BLaER1 treated with 17β-estradiol and CSF1 and Interleukin-3, amounts not matched to agents 10 nM and 100 nM (cell line): ENCODE data around the gene NDUFC1.
"Not testable (repeated sequence)": the region's sequence is repeated elsewhere in the genome, so short reads cannot be mapped to it uniquely, and the experiment has no call there.

Experiments
- H3K27ac ChIP-seq, 11 experiments: shearing (Covaris generic); formaldehyde crosslinking; 2 replicates each; pipeline ENCODE4 v1.8.1; 2022
- H3K27me3 ChIP-seq, 11 experiments: shearing (Covaris generic); formaldehyde crosslinking; 2 replicates each; pipeline ENCODE4 v1.8.1; 2022
- H3K36me3 ChIP-seq, 11 experiments: shearing (Covaris generic); formaldehyde crosslinking; 2 replicates each; pipeline ENCODE4 v1.8.1; 2022
- H3K4me1 ChIP-seq, 10 experiments: shearing (Covaris generic); formaldehyde crosslinking; 2 replicates each; pipeline ENCODE4 v1.8.1; 2022
- H3K4me2 ChIP-seq, 11 experiments: shearing (Covaris generic); formaldehyde crosslinking; 2 replicates each; pipeline ENCODE4 v1.8.1; 2022
- H3K4me3 ChIP-seq, 10 experiments: shearing (Covaris generic); formaldehyde crosslinking; 2 replicates each; pipeline ENCODE4 v1.8.1; 2022
- H3K9ac ChIP-seq, 11 experiments: shearing (Covaris generic); formaldehyde crosslinking; 2 replicates each; pipeline ENCODE4 v1.8.1; 2022
- H3K9me3 ChIP-seq, 11 experiments: shearing (Covaris generic); formaldehyde crosslinking; replicated peaks in 1 of 11; 2 replicates each; pipeline ENCODE4 v1.8.1; 2022
- H4K20me1 ChIP-seq, 11 experiments: shearing (Covaris generic); formaldehyde crosslinking; 2 replicates each; pipeline ENCODE4 v1.8.1; 2022
- Cebpa-rat ChIP-seq, 11 experiments: shearing (Covaris generic); IDR thresholded peaks; 2 replicates each; pipeline ENCODE4 v1.8.1; 2022

The NDUFC1 gene

DNA sequence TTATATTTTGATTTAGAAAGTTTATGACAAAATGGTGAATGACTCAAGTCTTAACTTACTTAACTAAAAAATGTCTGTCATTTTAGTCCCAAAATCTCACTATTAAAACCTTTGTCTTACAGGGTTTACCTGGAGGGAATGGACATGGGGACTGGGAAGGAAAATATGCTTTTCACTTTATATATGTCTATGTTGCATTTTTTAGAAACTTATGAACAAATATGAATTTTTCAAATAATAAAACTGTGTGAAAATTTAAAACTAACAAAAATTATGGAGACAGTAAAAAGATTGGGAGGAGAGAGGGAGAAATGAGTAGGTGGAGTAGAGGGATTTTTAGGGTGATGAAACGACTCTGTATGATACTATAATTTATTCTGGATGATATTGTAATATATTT is 28.4 kb downstream of the NDUFC1 start:
- TF ChIP-seq Cebpa-rat (IDR thresholded peaks at IDR 0.05): no peak
- Histone ChIP-seq H3K4me2 (no peak overlapping the region), H3K9me3 (peaks cover 0 to 4% (median under 1%) of the 10 kb centered on the region in 11 experiments; a peak in 8 of 22 replicates), H4K20me1 (no peaks in the 10 kb centered on the region), H3K4me1 (no peaks in the 10 kb centered on the region), H3K36me3 (no peaks in the 10 kb centered on the region), H3K9ac (no peak overlapping the region), H3K27ac (no peak overlapping the region), H3K4me3 (no peak overlapping the region), H3K27me3 (no peaks in the 10 kb centered on the region)

DNA sequence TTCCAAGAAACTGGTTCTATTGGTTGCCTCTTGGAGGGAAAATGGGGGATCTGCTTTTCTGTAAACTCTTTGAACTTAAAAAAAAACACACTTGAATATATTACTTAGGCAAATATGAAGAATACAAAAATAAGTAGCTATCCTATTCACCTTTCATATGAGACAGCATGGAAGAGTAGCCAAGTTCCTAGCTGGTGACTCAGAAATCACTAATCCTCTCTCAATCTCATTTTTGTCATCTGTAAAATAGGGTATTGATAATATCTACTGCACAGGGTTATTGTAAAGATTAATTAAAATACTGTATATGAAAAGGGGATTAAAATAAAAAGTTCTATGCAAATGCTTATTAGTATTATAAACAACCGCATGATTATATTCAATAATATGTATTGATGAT is 35.0 kb downstream of the NDUFC1 start:
- Histone ChIP-seq H3K36me3 (no peaks in the 10 kb centered on the region), H3K4me3 (peak overlapping the region in 2 of 10 experiments; percentile 34 to 38; a peak in 1 of 20 replicates), H3K9ac (peak overlapping the region in 6 of 11 experiments; percentile 59 to 64 (median 61); a peak in 8 of 22 replicates), H4K20me1 (no peaks in the 10 kb centered on the region), H3K9me3 (no peaks in the 10 kb centered on the region), H3K27me3 (no peaks in the 10 kb centered on the region), H3K4me1 (peaks cover 25 to 37% (median 35%) of the 10 kb centered on the region in 10 experiments), H3K27ac (peak overlapping the region in 8 of 11 experiments; percentile 54 to 79 (median 74); a peak in 14 of 22 replicates), H3K4me2 (peak overlapping the region; percentile 51 to 82 (median 71); a peak in 21 of 22 replicates)
- TF ChIP-seq Cebpa-rat (IDR thresholded peaks at IDR 0.05): no peak

DNA sequence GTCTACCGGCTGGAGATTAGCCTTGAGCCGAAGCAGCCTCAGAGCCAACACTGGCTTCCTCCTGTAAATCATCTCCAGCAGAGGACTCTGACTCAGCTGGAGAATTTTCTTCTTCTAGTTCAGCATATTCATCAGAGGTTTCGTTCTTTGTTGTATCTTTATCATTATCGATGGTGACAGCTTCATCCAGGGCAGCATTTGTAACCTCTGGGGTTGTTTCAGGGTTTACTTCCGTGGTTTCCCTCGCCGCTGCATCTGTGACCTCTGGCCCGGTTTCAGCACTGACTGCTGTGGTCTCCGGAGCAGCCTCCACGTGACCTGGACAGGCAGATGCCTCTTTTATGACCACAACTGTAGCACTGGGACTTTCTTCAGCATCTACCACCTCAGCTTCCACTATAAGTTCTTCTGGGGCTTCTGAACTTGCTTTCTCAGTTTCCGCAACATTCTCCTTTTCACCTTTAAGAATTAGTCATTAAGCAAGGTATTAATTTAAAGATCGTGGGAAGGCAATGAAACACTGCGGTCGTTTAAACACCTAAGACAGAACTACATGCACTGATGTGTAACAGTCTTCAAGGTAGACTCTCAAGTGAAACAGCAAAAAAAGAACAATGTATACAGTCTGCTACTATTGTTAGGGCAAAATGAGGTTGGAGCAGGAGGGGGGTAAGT is 35.6 kb downstream of the NDUFC1 start:
- Histone ChIP-seq H3K9me3 (no peaks in the 10 kb centered on the region), H4K20me1 (no peaks in the 10 kb centered on the region), H3K27ac (peak overlapping the region; percentile 6 to 79 (median 72); a peak in 20 of 22 replicates), H3K9ac (peak overlapping the region; percentile 26 to 64 (median 60); a peak in 20 of 22 replicates), H3K27me3 (no peaks in the 10 kb centered on the region), H3K4me1 (peaks cover 25 to 37% (median 35%) of the 10 kb centered on the region in 10 experiments), H3K4me3 (peak overlapping the region; percentile 34 to 54 (median 40); a peak in 15 of 20 replicates), H3K36me3 (no peaks in the 10 kb centered on the region), H3K4me2 (peak overlapping the region; percentile 51 to 82 (median 71))
- TF ChIP-seq Cebpa-rat (IDR thresholded peaks at IDR 0.05): 0 out of 22 replicates have a peak, but pooled peaks of 1 of the 11 experiments have one; percentile 19

DNA sequence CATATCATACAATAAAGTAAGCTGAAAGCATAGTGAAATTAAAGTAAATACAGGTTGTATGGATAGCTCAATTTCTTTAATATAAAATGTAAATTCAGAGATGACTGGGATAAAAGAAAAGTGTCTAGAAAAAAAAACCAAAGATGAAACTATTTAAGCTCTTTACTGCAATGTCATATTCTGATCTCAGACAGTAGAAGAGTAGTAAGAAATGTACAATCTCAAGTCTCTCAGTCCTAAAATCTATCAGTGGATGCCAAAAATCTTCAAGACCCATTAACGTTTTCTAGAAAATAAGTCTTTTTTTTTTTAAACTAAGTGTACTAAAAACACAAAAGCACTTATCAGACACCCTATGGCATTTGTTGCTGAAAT is 36.1 kb downstream of the NDUFC1 start:
- H3K4me2 ChIP-seq: peak overlapping the region; percentile 51 to 82 (median 71)
- no peaks in the 10 kb centered on the region for H3K9me3 ChIP-seq
- H3K9ac ChIP-seq: peak overlapping the region; percentile 26 to 64 (median 60); a peak in 20 of 22 replicates
- no peaks in the 10 kb centered on the region for H4K20me1 ChIP-seq
- H3K4me3 ChIP-seq: peak overlapping the region; percentile 34 to 54 (median 40); a peak in 15 of 20 replicates
- no peaks in the 10 kb centered on the region for H3K36me3 ChIP-seq
- H3K27ac ChIP-seq: peak overlapping the region; percentile 6 to 79 (median 72); a peak in 20 of 22 replicates
- H3K27me3 ChIP-seq: no peaks in the 10 kb centered on the region
- TF ChIP-seq Cebpa-rat (IDR thresholded peaks at IDR 0.05): no peak
- H3K4me1 ChIP-seq: peaks cover 25 to 37% (median 35%) of the 10 kb centered on the region in 10 experiments

DNA sequence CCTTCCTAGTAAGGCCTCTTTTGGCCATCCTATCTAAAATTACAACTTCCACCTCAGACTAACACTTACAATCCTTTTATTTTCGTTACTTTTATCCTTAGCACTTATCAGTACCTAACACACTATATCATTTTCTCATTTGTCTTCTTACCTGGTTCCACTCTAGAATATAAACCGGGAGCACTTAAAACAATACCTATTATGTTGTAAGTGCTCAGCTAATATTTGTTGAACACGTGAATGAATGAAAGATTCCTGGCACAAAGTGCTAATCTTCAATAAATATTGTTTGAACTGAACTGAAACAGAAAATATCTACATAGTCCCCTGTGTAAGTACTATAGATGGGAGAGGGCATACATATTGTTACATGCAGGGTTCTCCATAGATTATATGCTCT is 36.6 kb downstream of the NDUFC1 start:
- no peak for TF ChIP-seq Cebpa-rat (IDR thresholded peaks at IDR 0.05)
- H3K27me3 ChIP-seq: no peaks in the 10 kb centered on the region
- peak overlapping the region in 7 of 11 experiments; percentile 54 to 80 (median 71); a peak in 13 of 22 replicates for H3K4me2 ChIP-seq
- peak overlapping the region in 5 of 11 experiments; percentile 25 to 77 (median 73); a peak in 6 of 22 replicates for H3K27ac ChIP-seq
- H4K20me1 ChIP-seq: no peaks in the 10 kb centered on the region
- peaks cover 25 to 37% (median 35%) of the 10 kb centered on the region in 10 experiments for H3K4me1 ChIP-seq
- no peak overlapping the region for H3K4me3 ChIP-seq
- H3K9me3 ChIP-seq: no peaks in the 10 kb centered on the region
- no peak overlapping the region; a peak in 1 of 22 replicates for H3K9ac ChIP-seq
- no peaks in the 10 kb centered on the region for H3K36me3 ChIP-seq

DNA sequence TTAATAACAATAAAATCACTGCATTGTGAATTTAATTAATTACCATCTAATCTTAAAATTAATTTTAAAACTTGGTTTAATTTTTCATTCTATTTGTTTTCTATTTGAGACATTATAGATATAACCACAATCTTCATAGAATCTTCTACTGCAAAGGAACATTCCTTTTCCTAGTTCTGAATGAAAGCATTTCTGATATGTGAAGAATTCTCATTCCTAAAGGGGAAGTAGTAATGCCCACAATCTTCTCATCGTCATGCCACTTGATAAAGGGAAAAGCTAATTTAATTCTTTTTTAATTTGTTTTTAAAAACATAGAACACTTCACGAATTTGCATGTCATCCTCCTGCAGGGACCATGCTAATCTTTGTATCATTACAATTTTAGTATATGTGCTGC is 45.9 kb downstream of the NDUFC1 start:
- H3K27me3 ChIP-seq: no peaks in the 10 kb centered on the region
- H4K20me1 ChIP-seq: no peaks in the 10 kb centered on the region
- H3K4me2 ChIP-seq: no peak overlapping the region
- no peak overlapping the region for H3K27ac ChIP-seq
- no peak for TF ChIP-seq Cebpa-rat (IDR thresholded peaks at IDR 0.05)
- no peak overlapping the region for H3K4me3 ChIP-seq
- no peak overlapping the region for H3K9ac ChIP-seq
- peaks cover 5 to 15% (median 11%) of the 10 kb centered on the region in 10 experiments; a peak in 17 of 20 replicates for H3K4me1 ChIP-seq
- no peaks in the 10 kb centered on the region for H3K36me3 ChIP-seq
- no peaks in the 10 kb centered on the region for H3K9me3 ChIP-seq

DNA sequence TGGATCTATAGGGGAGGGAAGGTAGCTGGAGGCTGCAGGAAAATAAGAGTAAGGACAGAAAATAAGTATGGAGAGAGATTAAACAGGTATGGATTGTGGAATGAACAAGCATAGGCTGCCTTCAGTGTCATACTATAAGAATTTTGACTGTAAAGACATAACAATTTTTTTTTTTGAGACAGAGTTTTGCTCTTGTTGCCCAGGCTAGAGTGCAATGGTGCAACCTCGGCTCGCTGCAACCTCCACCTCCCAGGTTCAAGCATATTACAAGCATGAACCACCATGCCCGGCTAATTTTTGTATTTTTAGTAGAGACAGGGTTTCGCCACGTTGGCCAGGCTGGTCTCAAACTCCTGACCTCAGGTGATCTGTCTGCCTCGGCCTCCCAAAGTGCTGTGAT is 46.7 kb downstream of the NDUFC1 start:
- H3K36me3 ChIP-seq, H3K27ac ChIP-seq, H3K9me3 ChIP-seq, H3K4me3 ChIP-seq, H3K27me3 ChIP-seq, H3K9ac ChIP-seq, H3K4me2 ChIP-seq, H4K20me1 ChIP-seq: not testable (repeated sequence)
- H3K4me1 ChIP-seq: peaks cover 5 to 15% (median 11%) of the 10 kb centered on the region in 10 experiments; a peak in 17 of 20 replicates

DNA sequence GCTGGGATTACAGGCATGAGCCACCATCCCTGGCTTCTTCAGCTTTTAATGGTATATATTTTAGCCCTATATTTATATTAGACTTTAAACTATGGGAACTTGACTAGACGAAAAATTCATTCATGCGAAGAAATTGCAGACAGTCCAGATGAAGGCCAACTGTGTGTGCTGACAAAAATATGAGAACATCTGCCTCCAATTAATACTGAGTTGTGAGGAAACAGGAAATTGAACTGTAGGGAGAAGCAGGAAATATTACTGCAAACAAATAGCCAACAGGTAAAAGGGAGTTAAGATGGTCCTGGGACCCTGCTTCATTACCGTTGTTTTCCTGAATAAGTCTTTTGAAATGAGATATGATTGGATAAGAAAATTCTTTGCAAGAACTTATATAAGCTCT is 48.6 kb downstream of the NDUFC1 start:
- Histone ChIP-seq H3K27me3 (no peaks in the 10 kb centered on the region), H3K9ac (no peak overlapping the region), H3K4me1 (peaks cover 5 to 15% (median 11%) of the 10 kb centered on the region in 10 experiments; a peak in 17 of 20 replicates), H3K36me3 (no peaks in the 10 kb centered on the region), H3K9me3 (no peaks in the 10 kb centered on the region), H3K27ac (peak overlapping the region in 2 of 11 experiments; percentile 12 to 27; a peak in 2 of 22 replicates), H4K20me1 (no peaks in the 10 kb centered on the region), H3K4me3 (no peak overlapping the region), H3K4me2 (peak overlapping the region in 10 of 11 experiments; percentile 24 to 60 (median 40); a peak in 17 of 22 replicates)
- TF ChIP-seq Cebpa-rat (IDR thresholded peaks at IDR 0.05): no peak

DNA sequence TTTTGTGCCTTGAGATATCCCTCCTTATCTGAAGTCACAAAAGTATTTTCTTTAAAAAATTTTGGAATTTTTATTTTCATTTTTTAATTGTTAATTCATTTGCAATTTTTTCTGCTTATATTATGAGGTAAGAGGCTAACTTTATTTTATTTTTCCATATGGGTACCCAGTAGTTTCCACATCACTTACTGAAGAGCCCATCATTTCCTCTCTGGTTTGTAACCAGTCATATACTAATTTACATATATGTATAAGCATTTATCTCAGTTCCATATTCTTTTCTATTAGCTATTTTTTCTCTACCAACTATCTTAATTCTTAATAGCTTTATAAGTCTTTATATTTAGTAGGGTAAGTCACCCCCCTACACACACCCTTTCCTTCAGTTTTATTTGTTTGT is 49.2 kb downstream of the NDUFC1 start:
- Histone ChIP-seq H3K4me2 (peak overlapping the region; percentile 24 to 60 (median 40); a peak in 13 of 22 replicates), H4K20me1 (no peaks in the 10 kb centered on the region), H3K9ac (no peak overlapping the region), H3K27ac (peak overlapping the region in 1 of 11 experiments; percentile 12; a peak in 2 of 22 replicates), H3K4me1 (peaks cover 5 to 15% (median 11%) of the 10 kb centered on the region in 10 experiments; a peak in 17 of 20 replicates), H3K27me3 (no peaks in the 10 kb centered on the region), H3K36me3 (no peaks in the 10 kb centered on the region), H3K4me3 (no peak overlapping the region), H3K9me3 (no peaks in the 10 kb centered on the region)
- no peak for TF ChIP-seq Cebpa-rat (IDR thresholded peaks at IDR 0.05)
